Endodermal cell (in vitro differentiated cells): ENCODE measurements around the gene DTNB. TPM values are rescaled to one million over a fixed set of nuclear protein-coding genes. Genes with fewer than 3 reads are reported as not detected.

Experiments used
- DNase-seq: peaks from one replicate; pipeline ENCODE4 v3.0.0-alpha.2; 2017
- H3K27ac ChIP-seq: 2 replicates; pipeline ENCODE4 v1.5.1; 2013; ENCODE audit warnings: mild to moderate bottlenecking, low read depth, low read length, moderate library complexity
- H3K27me3 ChIP-seq: 2 replicates; pipeline ENCODE4 v1.6.1; 2013; ENCODE audit warnings: mild to moderate bottlenecking, low read length, moderate library complexity; ENCODE audit not compliant: insufficient read depth, control insufficient read depth, poor library complexity, severe bottlenecking
- H3K36me3 ChIP-seq: 2 replicates; pipeline ENCODE4 v1.7.0; 2013; ENCODE audit warnings: mild to moderate bottlenecking, low read length, moderate library complexity; ENCODE audit not compliant: control insufficient read depth, insufficient read depth
- H3K4me1 ChIP-seq: one replicate; pipeline ENCODE4 v1.7.0; 2013; ENCODE audit warnings: low read length; ENCODE audit not compliant: control insufficient read depth, insufficient read depth
- H3K4me3 ChIP-seq: 2 replicates; pipeline ENCODE4 v1.5.1; 2013; ENCODE audit warnings: mild to moderate bottlenecking, low read length, moderate library complexity
- H3K9ac ChIP-seq: 2 replicates; pipeline ENCODE4 v1.6.1; 2013; ENCODE audit warnings: mild to moderate bottlenecking, low read length, moderate library complexity; ENCODE audit not compliant: poor library complexity, severe bottlenecking; ENCODE audit errors: extremely low read depth
- H3K9me3 ChIP-seq: 2 replicates; pipeline ENCODE4 v1.6.1; 2013; ENCODE audit warnings: mild to moderate bottlenecking, low read length, moderate library complexity; ENCODE audit not compliant: control insufficient read depth
- H3K27ac Mint-ChIP-seq: 2 replicates; pipeline ENCODE4 v1.8.0; 2020; ENCODE audit warnings: mixed read lengths
- H3K27me3 Mint-ChIP-seq: 2 replicates; pipeline ENCODE4 v1.8.0; 2021; ENCODE audit warnings: mild to moderate bottlenecking, mixed read lengths; ENCODE audit not compliant: insufficient read depth
- H3K36me3 Mint-ChIP-seq: 2 replicates; pipeline ENCODE4 v1.8.0; 2020; ENCODE audit warnings: low read depth, mixed read lengths
- H3K4me1 Mint-ChIP-seq: 2 replicates; pipeline ENCODE4 v1.8.0; 2020; ENCODE audit warnings: mixed read lengths
- H3K4me3 Mint-ChIP-seq: 2 replicates; pipeline ENCODE4 v1.8.0; 2020; ENCODE audit warnings: mild to moderate bottlenecking, moderate library complexity, mixed read lengths
- H3K9me3 Mint-ChIP-seq: 2 replicates; pipeline ENCODE4 v1.8.0; 2020; ENCODE audit warnings: mild to moderate bottlenecking, mixed read lengths
- WGBS, 2 experiments: methylation state at CpG; one replicate each; pipeline versions ENCODE4 v1.1.5 to v1.1.7; 2013; ENCODE audit warnings: missing lambda C conversion rate in 2 of 2, mixed read lengths in 1 of 2; ENCODE audit not compliant: insufficient coverage in 1 of 2, insufficient read length in 1 of 2; 5-methylcytosine and 5-hydroxymethylcytosine counted together
- total RNA-seq, 2 donors: library from RNA; stranded (reverse); fragmentation: NEBNext Ultra II Directional in 1 of 2; extraction: Animal tissue kit (Norgen Biotek cat#: 25700) in 1 of 2; gene quantifications; 2 replicates in 1 of 2; 3 replicates in 1 of 2; pipeline ENCODE4 v1.2.1, GENCODE V29; 2021
- TF ChIP-seq, protein P1 (sequence below): fragments of 200-600 bp; sonication (generic); conservative IDR thresholded peaks from 2 replicates; pipeline ENCODE4 v1.5.0; 2021; ENCODE audit warnings: antibody characterized with exemption, mild to moderate bottlenecking

DTNB gene
- total RNA-seq, 2 donors from 2014 or later, result 38.8 to 48.7 TPM

DNA sequence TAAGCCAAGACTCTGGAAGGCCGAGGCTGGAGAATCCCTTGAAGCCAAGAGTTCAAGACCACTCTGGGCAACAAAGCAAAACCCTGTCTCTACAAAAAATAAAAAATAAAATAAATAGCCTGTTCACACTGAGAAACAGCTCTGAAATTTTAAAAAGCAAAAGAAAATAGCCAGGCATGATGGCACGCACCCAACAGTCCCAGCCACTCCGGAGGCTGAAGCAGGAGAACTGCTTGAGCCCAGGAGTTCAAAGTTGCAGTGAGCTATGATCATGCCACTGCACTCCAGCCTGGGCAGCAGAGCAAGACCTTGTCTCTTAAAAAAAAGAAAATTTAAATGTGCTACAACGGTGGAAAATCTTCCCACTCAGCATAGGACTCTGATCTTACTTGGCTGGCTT is 52.7 kb downstream of the DTNB start:
- DNase-seq, result no peak
- Histone ChIP-seq H3K27ac (no peak overlapping the region), H3K36me3 (peaks cover 5% of the 10 kb centered on the region), H3K4me1 (peaks cover 7% of the 10 kb centered on the region), H3K27me3 (no peaks in the 10 kb centered on the region), H3K9me3 (no peaks in the 10 kb centered on the region), H3K4me3 (no peak overlapping the region), H3K9ac (no peak overlapping the region)
- H3K36me3 Mint-ChIP-seq, result peaks cover 21% of the 10 kb centered on the region
- H3K27me3 Mint-ChIP-seq, result no peaks in the 10 kb centered on the region
- 88 to 93% methylated on average over 3 to 4 of the region's 4 CpGs for whole genome bisulfite sequencing, 2 experiments
- no peaks in the 10 kb centered on the region for H3K9me3 Mint-ChIP-seq
- no peak overlapping the region for H3K4me3 Mint-ChIP-seq
- peaks cover 30% of the 10 kb centered on the region for H3K4me1 Mint-ChIP-seq
- H3K27ac Mint-ChIP-seq, result no peak overlapping the region
- TF ChIP-seq, protein P1, sequence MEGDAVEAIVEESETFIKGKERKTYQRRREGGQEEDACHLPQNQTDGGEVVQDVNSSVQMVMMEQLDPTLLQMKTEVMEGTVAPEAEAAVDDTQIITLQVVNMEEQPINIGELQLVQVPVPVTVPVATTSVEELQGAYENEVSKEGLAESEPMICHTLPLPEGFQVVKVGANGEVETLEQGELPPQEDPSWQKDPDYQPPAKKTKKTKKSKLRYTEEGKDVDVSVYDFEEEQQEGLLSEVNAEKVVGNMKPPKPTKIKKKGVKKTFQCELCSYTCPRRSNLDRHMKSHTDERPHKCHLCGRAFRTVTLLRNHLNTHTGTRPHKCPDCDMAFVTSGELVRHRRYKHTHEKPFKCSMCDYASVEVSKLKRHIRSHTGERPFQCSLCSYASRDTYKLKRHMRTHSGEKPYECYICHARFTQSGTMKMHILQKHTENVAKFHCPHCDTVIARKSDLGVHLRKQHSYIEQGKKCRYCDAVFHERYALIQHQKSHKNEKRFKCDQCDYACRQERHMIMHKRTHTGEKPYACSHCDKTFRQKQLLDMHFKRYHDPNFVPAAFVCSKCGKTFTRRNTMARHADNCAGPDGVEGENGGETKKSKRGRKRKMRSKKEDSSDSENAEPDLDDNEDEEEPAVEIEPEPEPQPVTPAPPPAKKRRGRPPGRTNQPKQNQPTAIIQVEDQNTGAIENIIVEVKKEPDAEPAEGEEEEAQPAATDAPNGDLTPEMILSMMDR, result no peak

DNA sequence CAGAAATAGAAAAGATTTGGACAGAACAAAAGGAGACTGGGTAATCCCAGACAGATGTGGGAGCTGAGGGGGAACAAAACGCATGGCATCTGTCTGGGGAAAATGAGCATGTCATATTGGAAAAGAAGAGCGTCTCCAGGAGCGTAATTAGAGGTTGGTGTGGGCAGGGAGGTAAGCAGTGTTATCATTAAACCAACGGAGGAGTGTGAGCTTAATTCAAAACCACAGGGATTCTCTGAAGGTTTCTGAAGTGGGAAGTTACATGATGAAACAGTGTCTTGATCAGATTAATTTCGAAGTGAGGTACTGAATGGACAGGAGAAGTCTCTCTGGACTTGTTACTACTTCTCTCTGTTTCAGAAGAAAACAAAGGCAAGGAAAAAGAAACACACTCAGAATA is 53.3 kb downstream of the DTNB start:
- Histone ChIP-seq H3K27ac (no peak overlapping the region), H3K36me3 (peaks cover 5% of the 10 kb centered on the region), H3K9me3 (no peaks in the 10 kb centered on the region), H3K4me1 (peaks cover 9% of the 10 kb centered on the region), H3K9ac (no peak overlapping the region), H3K27me3 (no peaks in the 10 kb centered on the region), H3K4me3 (no peak overlapping the region)
- 81 to 87% methylated on average over 4 to 5 of the region's 5 CpGs for WGBS, 2 experiments
- Mint-ChIP-seq H3K4me3 (no peak overlapping the region), H3K36me3 (peaks cover 19% of the 10 kb centered on the region), H3K27ac (peak overlapping the region; percentile 20), H3K27me3 (no peaks in the 10 kb centered on the region), H3K4me1 (peaks cover 36% of the 10 kb centered on the region), H3K9me3 (no peaks in the 10 kb centered on the region)
- TF ChIP-seq, protein P1, result no peak
- no peak for DNase-seq

DNA sequence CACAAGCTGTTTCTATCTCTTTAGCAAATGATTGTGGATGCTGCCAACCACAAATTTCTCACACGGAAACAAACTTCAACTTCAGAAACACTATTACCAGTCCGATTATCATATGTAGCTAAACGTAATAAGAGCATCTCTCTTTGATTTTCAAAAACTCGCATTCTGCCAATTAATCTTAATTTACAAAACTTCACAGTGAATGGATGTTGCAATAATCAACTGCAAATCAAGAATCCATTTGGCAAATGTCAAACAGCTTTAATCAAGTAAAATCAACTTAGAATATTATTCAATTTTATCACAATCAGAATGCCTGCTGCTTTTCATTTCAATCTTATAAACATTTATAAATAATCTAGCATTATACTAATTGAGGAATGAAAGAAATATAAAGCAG is 54.2 kb downstream of the DTNB start:
- TF ChIP-seq, protein P1, result no peak
- 88 to 100% methylated on average over 4 of the region's 4 CpGs for WGBS, 2 experiments
- H3K27ac Mint-ChIP-seq, result no peak overlapping the region
- Histone ChIP-seq H3K9ac (no peak overlapping the region), H3K9me3 (no peaks in the 10 kb centered on the region), H3K27ac (no peak overlapping the region), H3K4me1 (peaks cover 9% of the 10 kb centered on the region), H3K27me3 (no peaks in the 10 kb centered on the region), H3K4me3 (no peak overlapping the region), H3K36me3 (peaks cover 5% of the 10 kb centered on the region)
- H3K36me3 Mint-ChIP-seq, result peaks cover 19% of the 10 kb centered on the region
- no peak overlapping the region for H3K4me3 Mint-ChIP-seq
- no peaks in the 10 kb centered on the region for H3K27me3 Mint-ChIP-seq
- no peak for DNase-seq
- no peaks in the 10 kb centered on the region for H3K9me3 Mint-ChIP-seq
- peaks cover 44% of the 10 kb centered on the region for H3K4me1 Mint-ChIP-seq
